ENCODE data around the gene AOAH. TPM values are rescaled to one million over a fixed set of nuclear protein-coding genes. Genes with fewer than 3 reads are reported as not detected.
"Not testable (repeated sequence)": the region's sequence is repeated elsewhere in the genome, so short reads cannot be mapped to it uniquely, and the experiment has no call there.

The AOAH gene
- total RNA-seq, 2 experiments from 2014 or later, result 5.3 to 7.1 TPM

DNA sequence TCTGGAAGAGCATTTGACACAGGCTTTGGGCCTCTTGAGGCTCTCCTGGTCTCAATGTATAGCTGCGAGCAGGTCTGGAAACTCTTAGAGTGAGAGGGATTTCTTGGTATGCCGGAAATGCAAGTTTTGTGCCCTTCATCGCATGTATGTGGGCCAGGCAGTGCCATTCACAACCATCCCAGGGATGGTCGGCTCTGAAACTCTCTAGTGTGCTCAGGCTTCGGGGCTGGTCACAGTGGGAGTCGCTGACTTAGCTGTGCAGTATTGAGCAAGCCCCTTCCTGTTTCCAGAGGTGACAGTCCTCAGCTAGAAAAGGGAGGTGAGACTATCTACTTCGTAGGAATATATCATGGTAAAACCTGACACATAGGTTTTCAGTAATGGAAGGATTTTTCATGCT, 2.0 kb upstream of the AOAH start:
- H3K9me3 Mint-ChIP-seq, result peaks cover 20% of the 10 kb centered on the region
- DNase-seq, result no peak
- H3K27me3 Mint-ChIP-seq, result no peaks in the 10 kb centered on the region
- H3K27ac Mint-ChIP-seq, result peak overlapping the region; percentile 89
- peak overlapping the region; percentile 58 for H3K4me3 Mint-ChIP-seq
- H3K36me3 Mint-ChIP-seq, result peaks cover 17% of the 10 kb centered on the region
- peaks cover 63% of the 10 kb centered on the region for H3K4me1 Mint-ChIP-seq

DNA sequence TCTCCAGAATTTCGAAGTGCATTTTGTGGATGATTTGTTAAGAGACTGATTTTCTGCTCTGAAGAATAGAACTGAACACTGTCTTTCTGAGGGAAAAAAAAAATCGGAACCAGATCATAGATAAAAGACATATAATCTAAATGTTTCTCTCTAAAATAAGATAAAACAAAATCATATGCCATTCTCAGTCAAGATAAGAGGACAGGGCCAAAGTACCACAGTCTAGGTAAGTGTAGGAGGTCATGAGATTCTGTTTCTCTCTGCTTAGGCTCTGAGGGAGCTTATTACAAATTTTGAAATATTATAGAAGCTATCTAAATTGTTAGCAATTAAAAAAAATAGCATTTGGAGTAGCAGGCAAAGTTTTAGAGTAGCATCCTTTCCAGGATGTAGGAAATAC, 702 bp upstream of the AOAH start:
- peaks cover 74% of the 10 kb centered on the region for H3K4me1 Mint-ChIP-seq
- H3K27me3 Mint-ChIP-seq, result no peaks in the 10 kb centered on the region
- DNase-seq, result no peak
- peaks cover 8% of the 10 kb centered on the region for H3K36me3 Mint-ChIP-seq
- H3K4me3 Mint-ChIP-seq, result peak overlapping the region; percentile 76
- H3K9me3 Mint-ChIP-seq, result peaks cover 11% of the 10 kb centered on the region
- H3K27ac Mint-ChIP-seq, result peak overlapping the region; percentile 90

DNA sequence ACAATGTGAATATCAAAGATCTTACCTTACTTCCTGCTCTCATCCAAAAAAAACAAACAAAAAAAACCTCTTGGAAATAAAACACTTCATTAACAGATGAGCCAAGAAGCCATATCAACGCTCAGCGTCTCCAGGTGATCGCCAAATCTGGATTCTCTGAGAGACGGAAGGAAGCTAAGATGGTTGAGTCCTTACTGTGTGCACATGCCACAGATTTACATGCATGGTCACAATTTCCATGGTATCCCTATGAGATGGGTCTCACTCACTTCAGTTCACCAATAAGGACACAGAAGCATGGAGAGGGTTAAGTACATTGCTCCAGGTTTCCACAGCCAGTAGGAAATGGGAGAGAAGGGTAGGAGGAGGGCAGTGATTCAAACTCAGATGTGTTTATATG, 1.0 kb downstream of the AOAH start:
- no peaks in the 10 kb centered on the region for H3K27me3 Mint-ChIP-seq
- DNase-seq, result no peak
- peak overlapping the region; percentile 76 for H3K4me3 Mint-ChIP-seq
- H3K4me1 Mint-ChIP-seq, result peaks cover 87% of the 10 kb centered on the region
- H3K36me3 Mint-ChIP-seq, result peaks cover 6% of the 10 kb centered on the region
- H3K9me3 Mint-ChIP-seq, result peaks cover 5% of the 10 kb centered on the region
- peak overlapping the region; percentile 90 for H3K27ac Mint-ChIP-seq

DNA sequence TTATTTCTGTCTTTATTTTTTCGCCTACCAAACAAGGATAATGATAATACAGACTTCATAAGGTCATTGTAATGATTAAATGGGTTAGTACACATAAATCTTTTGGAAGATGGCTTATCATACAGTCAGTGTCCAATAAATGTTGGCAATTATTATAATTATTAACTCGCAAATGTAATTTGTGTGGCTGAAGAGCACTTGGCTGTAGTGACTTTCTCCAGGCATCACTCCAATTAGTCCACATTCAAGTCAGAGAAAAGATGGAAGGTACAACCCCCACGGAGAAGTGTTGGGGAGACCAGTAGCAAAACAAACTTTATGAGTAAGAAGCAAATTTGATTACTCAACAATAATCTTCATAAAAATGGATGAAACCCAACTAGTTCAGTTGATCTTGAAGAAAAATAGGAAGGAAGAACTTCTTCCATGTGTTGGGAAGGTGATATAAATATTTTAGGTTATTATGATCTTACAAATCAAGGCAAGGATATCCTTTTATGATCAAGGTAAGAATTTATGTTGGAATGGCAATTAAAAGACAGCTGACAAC, 5.1 kb downstream of the AOAH start:
- H3K27ac Mint-ChIP-seq, result peak overlapping the region; percentile 75
- H3K27me3 Mint-ChIP-seq, result no peaks in the 10 kb centered on the region
- H3K36me3 Mint-ChIP-seq, result peaks cover 19% of the 10 kb centered on the region
- peaks cover 52% of the 10 kb centered on the region for H3K4me1 Mint-ChIP-seq
- peaks cover 16% of the 10 kb centered on the region for H3K9me3 Mint-ChIP-seq
- DNase-seq, result no peak
- H3K4me3 Mint-ChIP-seq, result peak overlapping the region; percentile 59

DNA sequence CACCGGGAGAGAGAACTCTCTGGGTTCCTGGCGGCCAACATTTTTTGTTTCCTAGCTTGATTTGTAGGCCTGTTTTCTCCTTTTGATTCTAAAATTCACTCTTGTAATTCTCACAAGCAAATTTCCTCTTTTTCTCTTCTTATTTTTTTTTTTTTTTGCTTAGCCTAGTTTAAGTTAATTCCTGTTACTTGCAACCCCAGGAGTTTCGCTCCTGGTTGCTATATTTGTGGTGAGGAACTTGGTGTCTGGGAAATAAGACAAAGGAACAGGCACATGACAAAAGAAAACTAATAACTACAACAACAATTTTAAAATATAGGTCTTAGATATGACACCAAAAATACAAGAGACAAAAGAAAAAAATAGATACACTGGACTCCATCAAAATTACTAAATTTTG, 6.7 kb downstream of the AOAH start:
- Mint-ChIP-seq H3K27me3 (no peaks in the 10 kb centered on the region), H3K9me3 (peaks cover 27% of the 10 kb centered on the region), H3K36me3 (peaks cover 30% of the 10 kb centered on the region), H3K4me3 (no peak overlapping the region), H3K4me1 (peaks cover 45% of the 10 kb centered on the region), H3K27ac (no peak overlapping the region)
- DNase-seq, result no peak

DNA sequence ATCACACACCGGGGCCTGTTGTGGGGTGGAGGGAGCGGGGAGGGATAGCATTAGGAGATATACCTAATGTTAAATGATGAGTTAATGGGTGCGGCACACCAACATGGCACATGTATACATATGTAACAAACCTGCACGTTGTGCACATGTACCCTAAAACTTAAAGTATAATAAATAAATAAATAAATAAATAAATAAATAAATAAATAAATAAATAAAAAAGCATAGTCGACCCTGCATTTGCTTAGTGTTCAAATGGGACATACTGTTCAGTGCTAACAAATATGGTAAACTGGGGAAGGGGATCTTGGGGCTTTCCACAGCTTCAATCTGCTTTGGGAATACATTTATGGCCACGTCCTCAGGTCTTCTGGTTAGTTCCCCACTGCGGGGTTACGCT, 7.5 kb downstream of the AOAH start:
- Mint-ChIP-seq H3K36me3 (peaks cover 37% of the 10 kb centered on the region), H3K9me3 (peaks cover 31% of the 10 kb centered on the region), H3K4me1 (peaks cover 45% of the 10 kb centered on the region)
- H3K4me3 Mint-ChIP-seq, H3K27me3 Mint-ChIP-seq, H3K27ac Mint-ChIP-seq, DNase-seq: not testable (repeated sequence)

DNA sequence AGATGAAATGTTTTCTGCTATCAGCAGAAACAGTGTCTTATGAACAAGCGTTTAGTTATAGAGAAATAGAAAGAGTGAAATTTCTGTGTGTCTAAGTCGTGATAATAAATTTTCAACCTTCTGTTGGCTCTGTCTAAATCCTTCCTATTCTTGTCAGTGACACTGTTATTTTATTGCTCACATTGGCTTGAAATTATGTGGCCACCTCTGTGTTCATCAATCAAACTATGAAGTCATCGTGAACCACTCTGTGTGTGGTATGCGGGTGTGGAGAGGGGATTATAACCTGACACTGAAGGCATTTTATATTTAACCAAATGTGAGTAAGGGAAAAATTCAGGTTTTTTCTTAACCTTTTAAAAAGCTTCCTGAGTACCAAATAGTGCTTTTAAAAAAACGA, 12.3 kb downstream of the AOAH start:
- DNase-seq, result no peak
- Mint-ChIP-seq H3K27me3 (no peaks in the 10 kb centered on the region), H3K4me1 (peaks cover 50% of the 10 kb centered on the region), H3K27ac (peak overlapping the region; percentile 72), H3K9me3 (peaks cover 29% of the 10 kb centered on the region), H3K4me3 (no peak overlapping the region), H3K36me3 (peaks cover 66% of the 10 kb centered on the region)

DNA sequence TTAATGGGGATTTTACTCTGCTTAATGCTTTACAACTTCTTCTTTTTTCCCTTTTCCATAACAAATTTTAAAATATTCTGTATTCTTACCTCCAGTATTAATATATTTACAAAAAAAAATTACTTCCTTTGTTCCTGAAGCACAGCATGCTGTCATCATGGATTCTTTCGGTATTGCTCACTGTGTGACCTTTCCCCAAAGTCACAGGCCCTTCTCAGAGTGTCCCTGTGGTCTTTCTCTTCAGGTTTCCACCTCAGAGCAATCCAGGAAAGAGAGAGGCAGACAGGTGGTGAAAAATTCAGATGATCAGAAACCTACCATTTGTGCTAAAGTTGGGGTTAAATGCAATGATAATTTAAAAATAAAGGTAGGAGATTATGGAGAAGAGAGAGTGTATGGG, 13.0 kb downstream of the AOAH start:
- Mint-ChIP-seq H3K27me3 (no peaks in the 10 kb centered on the region), H3K4me1 (peaks cover 55% of the 10 kb centered on the region), H3K4me3 (no peak overlapping the region), H3K9me3 (peaks cover 29% of the 10 kb centered on the region), H3K27ac (peak overlapping the region; percentile 72), H3K36me3 (peaks cover 67% of the 10 kb centered on the region)
- DNase-seq, result no peak

DNA sequence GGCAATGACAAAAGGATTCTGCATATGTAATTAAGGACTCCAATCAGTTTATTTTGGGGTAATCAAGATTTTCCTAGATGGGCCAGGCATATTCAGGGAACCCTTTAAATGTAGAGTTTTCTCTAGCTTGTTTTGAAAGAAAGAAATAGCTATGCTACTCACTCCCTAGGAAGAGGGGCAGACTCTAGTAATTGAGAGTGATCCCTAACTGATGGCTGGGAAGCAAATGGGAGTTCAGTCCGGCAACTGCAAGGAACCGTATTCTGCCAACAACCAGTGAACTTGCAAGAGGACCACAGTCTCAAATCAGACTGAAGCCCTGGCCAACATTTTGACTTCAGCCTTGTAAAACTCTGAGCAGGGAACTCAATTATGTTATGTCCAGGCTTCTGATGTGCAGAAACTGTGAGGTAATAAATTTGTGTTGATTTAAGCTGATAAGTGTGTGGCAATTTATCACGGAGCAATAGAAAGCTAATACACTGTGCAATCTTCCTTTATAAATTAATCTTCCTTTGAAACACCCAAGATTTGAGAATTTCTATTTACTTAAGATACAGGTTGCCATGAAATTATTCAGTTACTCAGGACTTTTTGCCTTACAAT, 14.0 kb downstream of the AOAH start:
- DNase-seq, result no peak
- H3K27me3 Mint-ChIP-seq, result no peaks in the 10 kb centered on the region
- H3K36me3 Mint-ChIP-seq, result peaks cover 75% of the 10 kb centered on the region
- H3K9me3 Mint-ChIP-seq, result peaks cover 38% of the 10 kb centered on the region
- peaks cover 57% of the 10 kb centered on the region for H3K4me1 Mint-ChIP-seq
- no peak overlapping the region for H3K27ac Mint-ChIP-seq
- no peak overlapping the region for H3K4me3 Mint-ChIP-seq

DNA sequence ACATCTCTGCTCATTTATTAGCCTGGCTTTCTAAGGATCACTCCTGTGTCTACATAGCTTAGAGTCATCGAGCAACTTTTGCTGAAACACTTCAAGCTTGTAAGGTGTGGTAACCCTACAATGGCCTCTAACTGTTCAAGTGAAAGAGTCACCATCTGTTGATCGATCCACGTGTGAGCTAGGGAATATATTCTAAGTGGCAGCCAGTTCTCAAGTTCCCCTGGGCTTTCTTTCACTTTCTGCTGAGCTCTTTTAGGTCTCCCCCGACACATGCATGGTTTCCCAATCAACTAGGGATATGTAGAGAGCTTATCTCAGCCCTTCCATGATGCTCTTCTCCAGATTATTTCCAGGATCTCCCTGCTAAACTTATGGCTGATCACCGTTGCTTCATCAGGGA, 15.5 kb downstream of the AOAH start:
- H3K27ac Mint-ChIP-seq, result peak overlapping the region; percentile 28
- no peaks in the 10 kb centered on the region for H3K27me3 Mint-ChIP-seq
- H3K9me3 Mint-ChIP-seq, result peaks cover 44% of the 10 kb centered on the region
- DNase-seq, result no peak
- H3K36me3 Mint-ChIP-seq, result peaks cover 87% of the 10 kb centered on the region
- peaks cover 57% of the 10 kb centered on the region for H3K4me1 Mint-ChIP-seq
- H3K4me3 Mint-ChIP-seq, result no peak overlapping the region

DNA sequence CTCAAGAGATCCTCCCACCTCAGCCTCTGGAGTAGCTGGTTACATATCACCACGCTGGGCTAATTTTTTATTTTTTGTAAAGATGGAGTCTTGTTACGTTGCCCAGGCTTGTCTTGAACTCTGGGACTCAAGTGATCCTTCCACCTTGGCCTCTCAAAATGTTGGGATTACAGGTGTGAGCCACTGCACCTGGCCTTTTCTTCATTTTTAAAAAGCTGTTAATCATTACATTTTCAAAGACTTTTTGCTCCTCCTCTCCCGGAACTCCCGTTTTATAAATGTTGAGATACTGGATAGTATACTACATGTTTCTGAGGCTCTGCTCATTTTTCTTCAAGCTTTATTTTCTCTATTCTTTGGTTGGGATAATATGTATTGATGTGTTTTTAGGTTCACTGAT, 16.4 kb downstream of the AOAH start:
- no peak overlapping the region for H3K4me3 Mint-ChIP-seq
- no peaks in the 10 kb centered on the region for H3K27me3 Mint-ChIP-seq
- peaks cover 57% of the 10 kb centered on the region for H3K4me1 Mint-ChIP-seq
- DNase-seq, result no peak
- H3K27ac Mint-ChIP-seq, result peak overlapping the region; percentile 92
- peaks cover 86% of the 10 kb centered on the region for H3K36me3 Mint-ChIP-seq
- H3K9me3 Mint-ChIP-seq, result peaks cover 39% of the 10 kb centered on the region

DNA sequence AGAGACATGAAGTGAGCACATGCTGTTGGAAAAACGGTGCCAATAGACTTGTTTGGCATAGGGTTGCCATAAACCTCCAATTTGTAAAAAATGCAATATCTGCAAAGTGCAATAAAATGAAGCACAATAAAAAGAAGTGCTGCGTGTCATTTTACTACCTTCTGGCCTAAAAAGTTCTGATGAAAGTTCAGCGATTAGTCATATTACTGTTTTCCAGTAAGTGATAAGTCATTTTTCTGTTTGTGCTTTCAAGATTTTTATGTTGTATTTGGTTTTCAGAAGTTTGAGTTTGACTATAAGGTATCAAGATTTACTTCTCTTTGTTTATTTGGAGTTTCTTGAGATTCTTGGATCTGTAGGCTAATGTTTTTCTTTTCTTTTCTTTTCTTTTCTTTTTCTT, 16.8 kb downstream of the AOAH start:
- DNase-seq, result no peak
- Mint-ChIP-seq H3K36me3 (peaks cover 85% of the 10 kb centered on the region), H3K27me3 (no peaks in the 10 kb centered on the region), H3K4me3 (no peak overlapping the region), H3K4me1 (peaks cover 54% of the 10 kb centered on the region), H3K27ac (peak overlapping the region; percentile 92), H3K9me3 (peaks cover 35% of the 10 kb centered on the region)

DNA sequence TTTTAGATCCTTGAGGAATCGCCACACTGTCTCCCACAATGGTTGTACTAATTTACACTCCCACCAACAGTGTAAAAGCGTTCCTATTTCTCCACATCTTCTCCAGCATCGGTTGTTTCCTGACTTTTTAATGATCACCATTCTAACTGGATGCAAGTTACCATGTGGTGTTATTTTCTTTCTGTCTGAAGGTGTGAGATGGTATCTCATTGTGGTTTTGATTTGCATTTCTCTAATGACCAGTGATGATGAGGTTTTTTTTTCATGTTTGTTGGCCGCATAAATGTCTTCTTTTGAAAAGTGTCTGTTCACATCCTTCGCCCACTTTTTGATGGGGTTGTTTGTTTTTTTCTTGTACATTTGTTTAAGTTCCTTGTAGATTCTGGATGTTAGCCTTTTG, 20.4 kb downstream of the AOAH start:
- not testable (repeated sequence) for H3K27ac Mint-ChIP-seq, DNase-seq, H3K4me3 Mint-ChIP-seq, H3K27me3 Mint-ChIP-seq
- Mint-ChIP-seq H3K9me3 (peaks cover 35% of the 10 kb centered on the region), H3K4me1 (peaks cover 30% of the 10 kb centered on the region), H3K36me3 (peaks cover 65% of the 10 kb centered on the region)

DNA sequence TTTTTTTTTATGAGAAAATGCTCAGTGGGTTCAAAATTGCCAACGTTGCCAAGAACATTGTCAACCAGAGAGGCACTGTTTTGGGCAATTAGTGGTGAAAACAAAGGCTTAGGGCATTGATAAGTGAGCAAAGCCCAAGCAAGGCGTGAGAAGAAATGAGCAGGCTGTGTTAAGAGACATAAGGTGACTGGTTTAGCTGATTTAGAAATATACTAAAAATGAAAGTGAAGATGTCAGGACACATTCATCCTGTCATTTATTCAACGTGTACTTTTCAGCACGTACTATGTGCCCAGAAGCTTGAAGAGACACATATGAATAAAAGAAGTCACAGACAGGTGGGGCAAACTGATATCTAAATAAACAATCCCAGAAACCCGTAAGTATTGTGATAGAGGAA, 31.8 kb downstream of the AOAH start:
- Mint-ChIP-seq H3K27ac (no peak overlapping the region), H3K36me3 (peaks cover 16% of the 10 kb centered on the region), H3K27me3 (no peaks in the 10 kb centered on the region), H3K4me3 (no peak overlapping the region), H3K9me3 (peaks cover 2% of the 10 kb centered on the region), H3K4me1 (peaks cover 36% of the 10 kb centered on the region)
- no peak for DNase-seq

DNA sequence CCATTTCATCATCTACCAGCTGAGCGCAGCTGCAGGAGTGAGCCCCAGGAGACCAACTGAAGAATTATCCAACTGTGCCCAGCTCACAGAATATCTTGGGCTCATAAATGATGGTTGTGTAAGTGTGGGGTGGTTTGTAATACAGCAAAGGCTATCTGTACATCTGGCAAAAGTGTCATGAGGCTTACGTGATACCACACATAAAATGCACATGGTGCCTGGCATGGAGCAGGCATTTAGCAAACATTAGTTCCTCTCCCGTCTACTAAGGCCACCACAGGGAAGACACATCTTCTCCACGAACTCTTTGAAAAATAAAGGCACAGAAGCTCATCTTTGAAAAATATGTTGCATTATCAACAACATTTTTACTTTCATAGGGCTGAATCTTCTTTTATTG, 32.3 kb downstream of the AOAH start:
- H3K9me3 Mint-ChIP-seq, result peaks cover 2% of the 10 kb centered on the region
- peaks cover 41% of the 10 kb centered on the region for H3K4me1 Mint-ChIP-seq
- H3K4me3 Mint-ChIP-seq, result no peak overlapping the region
- peak overlapping the region; percentile 82 for H3K27ac Mint-ChIP-seq
- no peak for DNase-seq
- H3K27me3 Mint-ChIP-seq, result no peaks in the 10 kb centered on the region
- peaks cover 16% of the 10 kb centered on the region for H3K36me3 Mint-ChIP-seq

DNA sequence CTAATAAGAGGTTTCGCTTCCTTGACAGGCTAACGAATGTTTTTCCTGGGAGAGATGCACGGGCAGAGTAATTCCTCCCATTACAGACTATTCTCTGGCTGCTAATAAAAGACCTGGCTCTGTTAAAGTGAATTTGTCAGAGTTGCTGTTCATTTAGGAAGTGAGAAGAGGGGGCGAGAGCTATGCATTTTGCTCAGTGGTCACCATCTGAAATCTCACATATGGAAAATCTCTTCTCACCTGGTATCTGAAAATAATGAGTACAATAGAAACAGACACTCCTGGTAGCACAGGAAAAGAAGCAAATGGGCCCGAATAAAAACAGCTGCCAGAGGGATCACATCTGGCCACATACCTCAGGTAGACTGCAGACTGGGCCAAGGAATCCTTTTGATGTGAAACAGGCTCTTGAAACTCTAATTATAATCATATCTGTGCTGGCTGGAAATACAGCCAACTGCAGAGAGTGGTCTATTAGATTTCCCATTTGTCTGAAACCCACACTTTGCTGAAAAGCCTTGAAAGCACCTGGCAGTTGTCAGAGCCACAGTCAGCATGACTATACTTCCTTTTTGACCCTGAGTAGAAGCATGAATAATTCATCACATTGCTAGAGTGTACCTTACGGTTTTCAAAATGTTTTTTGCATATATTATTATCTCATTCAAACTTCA, 33.6 kb downstream of the AOAH start:
- Mint-ChIP-seq H3K4me1 (peaks cover 52% of the 10 kb centered on the region), H3K9me3 (peaks cover 4% of the 10 kb centered on the region), H3K36me3 (peaks cover 21% of the 10 kb centered on the region), H3K27ac (peak overlapping the region; percentile 82), H3K27me3 (no peaks in the 10 kb centered on the region), H3K4me3 (peak overlapping the region; percentile 6)
- no peak for DNase-seq
